ENCODE data around the gene CERS2. TPM values are rescaled to one million over a fixed set of nuclear protein-coding genes. Genes with fewer than 3 reads are reported as not detected.

Gene CERS2
- total and polyA plus RNA-seq, 2 of the 8 experiments (the other 6 are each of a cell fraction or from before 2014, with no cell fraction given): 216 to 237 TPM

DNA sequence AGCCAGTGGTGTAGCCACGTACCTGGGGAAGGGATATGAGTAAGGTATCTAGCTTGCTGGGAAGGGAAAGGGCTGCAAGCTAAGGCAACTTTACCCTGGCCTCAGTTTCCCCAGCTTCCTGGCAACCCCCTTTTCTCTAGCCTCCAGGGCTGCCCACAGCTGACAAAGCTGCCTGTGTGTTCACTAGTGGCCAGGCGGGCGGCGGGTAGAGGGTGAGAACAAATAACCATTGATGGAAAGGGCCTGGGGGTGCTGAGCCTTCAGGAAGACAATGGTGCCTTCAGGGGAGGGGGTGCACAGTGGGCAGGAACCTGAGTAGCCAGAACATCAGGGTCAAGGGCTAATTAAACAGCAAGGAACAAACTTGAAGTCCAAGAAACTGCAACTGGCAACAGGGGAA, 6.1 kb downstream of the CERS2 start:
- no peak overlapping the region for H2BK5ac ChIP-seq (ENCODE audit: low read depth, low read length)
- H3K14ac ChIP-seq (ENCODE audit: insufficient read length): no peak overlapping the region
- peaks cover 18 to 26% of the 10 kb centered on the region in 2 experiments for H4K20me1 ChIP-seq (replicated peaks in 1 of 2; ENCODE audit: control insufficient read depth in 1 of 2, insufficient read depth in 2 of 2, low read length in 2 of 2)
- no peak overlapping the region for H2BK120ac ChIP-seq (replicated peaks; ENCODE audit: low read depth, low read length)
- H3K36me3 ChIP-seq (ENCODE audit: control insufficient read depth in 2 of 4, insufficient read depth in 4 of 4, low read length in 3 of 4): peaks cover 23 to 57% (median 50%) of the 10 kb centered on the region in 4 experiments
- H3K4ac ChIP-seq (replicated peaks; ENCODE audit: insufficient read length, low read depth, low read length): no peak overlapping the region
- peaks cover 2% of the 10 kb centered on the region; the same call in 1 of the 2 replicates for H3K23me2 ChIP-seq (ENCODE audit: low read depth, low read length)
- no peak overlapping the region for H2BK15ac ChIP-seq (ENCODE audit: low read length)
- H3K9me3 ChIP-seq (ENCODE audit: insufficient read depth in 2 of 2, low read depth in 1 of 2, low read length in 1 of 2): no peaks in the 10 kb centered on the region; a peak in 1 of 4 replicates
- H4K8ac ChIP-seq (ENCODE audit: extremely low read depth, insufficient read depth, low read length): no peak overlapping the region
- H3K27ac ChIP-seq (ENCODE audit: low read depth, low read length): no peak overlapping the region
- no peak overlapping the region for H2BK20ac ChIP-seq (ENCODE audit: low read length)
- no peak for DNase-seq (ENCODE audit: low read depth in 1 of 2, low spot score in 2 of 2)
- no peak overlapping the region for H2BK12ac ChIP-seq (ENCODE audit: low read depth, low read length)
- H3K4me3 ChIP-seq (ENCODE audit: extremely low read depth in 1 of 4, insufficient read depth in 2 of 4, low read depth in 3 of 4, low read length in 4 of 4): no peak overlapping the region
- no peak overlapping the region for H3K4me2 ChIP-seq (ENCODE audit: insufficient read depth in 1 of 2, low read depth in 2 of 2, low read length in 2 of 2)
- ChIA-PET CTCF (ENCODE audit: partially characterized antibody) (interaction anchor here (0.7 to 4.3 kb wide), 4 partner anchors 10 to 38 kb away, joined by 3 to 34 read pairs (median 4); partner anchors contain the start of genes ANXA9 and MINDY1), POLR2A (ENCODE audit: partially characterized antibody) (interaction anchor here (0.6 to 10.5 kb wide), 7 partner anchors 7 to 230 kb away, joined by 3 to 133 read pairs (median 7); partner anchors contain the start of genes ANXA9, CERS2, LYSMD1 and MINDY1)
- H3K18ac ChIP-seq (ENCODE audit: extremely low read depth, low read length): no peak overlapping the region
- 85% methylated on average over 4 of the region's 4 CpGs; no CpG with 5 or more reads in 1 of the 2 experiments for WGBS, 2 experiments (ENCODE audit: extremely low coverage in 1 of 2, insufficient coverage in 1 of 2, insufficient read length in 1 of 2, insufficient replicate concordance in 2 of 2, low coverage in 1 of 2, low lambda C conversion rate in 2 of 2, missing lambda C conversion rate in 1 of 2)
- peaks cover 21 to 50% of the 10 kb centered on the region in 2 experiments for H3K79me2 ChIP-seq (ENCODE audit: control insufficient read depth in 1 of 2, insufficient read depth in 2 of 2, low read length in 2 of 2)
- no peak overlapping the region for H2AFZ ChIP-seq (ENCODE audit: low read length)
- no peaks in the 10 kb centered on the region for H3K27me3 ChIP-seq (replicated peaks in 1 of 4; ENCODE audit: control insufficient read depth in 3 of 4, extremely low read depth in 1 of 4, insufficient read depth in 3 of 4, low read length in 3 of 4)
- H3K9ac ChIP-seq (replicated peaks in 1 of 4; ENCODE audit: extremely low read depth in 1 of 4, low read depth in 3 of 4, low read length in 3 of 4): no peak overlapping the region
- no peak overlapping the region for H3K23ac ChIP-seq (ENCODE audit: insufficient read length)
- H4K91ac ChIP-seq (replicated peaks; ENCODE audit: insufficient read length, low read length): no peak overlapping the region
- H2AK5ac ChIP-seq (ENCODE audit: low read depth, low read length): no peak overlapping the region
- peaks cover 14 to 31% (median 21%) of the 10 kb centered on the region in 4 experiments for H3K4me1 ChIP-seq (replicated peaks in 1 of 4; ENCODE audit: control insufficient read depth in 3 of 4, insufficient read depth in 4 of 4, low read length in 3 of 4)
- H3K79me1 ChIP-seq (ENCODE audit: low read depth, low read length): peaks cover 17% of the 10 kb centered on the region
- no peak overlapping the region for H3K56ac ChIP-seq (replicated peaks; ENCODE audit: insufficient read length, low read depth, low read length)
- FAIRE-seq: no peak
- no peak overlapping the region for H4K5ac ChIP-seq (ENCODE audit: insufficient read length, low read depth, low read length)
- TF ChIP-seq ASH2L (IDR thresholded peaks at IDR 0.05; ENCODE audit: low read length) (no peak), NANOG (IDR thresholded peaks at IDR 0.05; ENCODE audit: insufficient read depth, low read depth, low read length, poor library complexity, severe bottlenecking) (no peak), TCF12 (IDR thresholded peaks at IDR 0.05; ENCODE audit: low read depth, low read length) (no peak), POU5F1 (IDR thresholded peaks at IDR 0.05; ENCODE audit: low read depth, low read length) (no peak), SIRT6 (IDR thresholded peaks at IDR 0.05; ENCODE audit: low read length) (no peak), POLR2A (IDR thresholded peaks at IDR 0.05; ENCODE audit: control extremely low read depth in 1 of 2, low read depth in 2 of 2, low read length in 2 of 2) (no peak), SP4 (IDR thresholded peaks at IDR 0.05; ENCODE audit: low read length) (no peak), RXRA (IDR thresholded peaks at IDR 0.05; ENCODE audit: insufficient read depth, low read depth, low read length) (no peak), PHF8 (conservative IDR thresholded peaks at IDR 0.05; ENCODE audit: low read depth, low read length) (no peak), TEAD4 (IDR thresholded peaks at IDR 0.05; ENCODE audit: low read depth, low read length) (no peak), MAFK (IDR thresholded peaks at IDR 0.05; ENCODE audit: low read depth, low read length) (no peak)
- TF ChIP-seq, protein P1, sequence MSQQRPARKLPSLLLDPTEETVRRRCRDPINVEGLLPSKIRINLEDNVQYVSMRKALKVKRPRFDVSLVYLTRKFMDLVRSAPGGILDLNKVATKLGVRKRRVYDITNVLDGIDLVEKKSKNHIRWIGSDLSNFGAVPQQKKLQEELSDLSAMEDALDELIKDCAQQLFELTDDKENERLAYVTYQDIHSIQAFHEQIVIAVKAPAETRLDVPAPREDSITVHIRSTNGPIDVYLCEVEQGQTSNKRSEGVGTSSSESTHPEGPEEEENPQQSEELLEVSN (IDR thresholded peaks at IDR 0.05): no peak
- TF ChIP-seq, protein P2, sequence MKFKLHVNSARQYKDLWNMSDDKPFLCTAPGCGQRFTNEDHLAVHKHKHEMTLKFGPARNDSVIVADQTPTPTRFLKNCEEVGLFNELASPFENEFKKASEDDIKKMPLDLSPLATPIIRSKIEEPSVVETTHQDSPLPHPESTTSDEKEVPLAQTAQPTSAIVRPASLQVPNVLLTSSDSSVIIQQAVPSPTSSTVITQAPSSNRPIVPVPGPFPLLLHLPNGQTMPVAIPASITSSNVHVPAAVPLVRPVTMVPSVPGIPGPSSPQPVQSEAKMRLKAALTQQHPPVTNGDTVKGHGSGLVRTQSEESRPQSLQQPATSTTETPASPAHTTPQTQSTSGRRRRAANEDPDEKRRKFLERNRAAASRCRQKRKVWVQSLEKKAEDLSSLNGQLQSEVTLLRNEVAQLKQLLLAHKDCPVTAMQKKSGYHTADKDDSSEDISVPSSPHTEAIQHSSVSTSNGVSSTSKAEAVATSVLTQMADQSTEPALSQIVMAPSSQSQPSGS (IDR thresholded peaks at IDR 0.05; ENCODE audit: low read length): no peak

Data from H1 (cell line).